ENCODE data around the gene TMEM181. TPM values are rescaled to one million over a fixed set of nuclear protein-coding genes. Genes with fewer than 3 reads are reported as not detected.
A peak's percentile ranks its signal among the peaks of the same experiment; 100 is the strongest.

The TMEM181 gene
- total and polyA plus RNA-seq, 2 experiments from 2014 or later = 11.9 to 25.2 TPM

DNA sequence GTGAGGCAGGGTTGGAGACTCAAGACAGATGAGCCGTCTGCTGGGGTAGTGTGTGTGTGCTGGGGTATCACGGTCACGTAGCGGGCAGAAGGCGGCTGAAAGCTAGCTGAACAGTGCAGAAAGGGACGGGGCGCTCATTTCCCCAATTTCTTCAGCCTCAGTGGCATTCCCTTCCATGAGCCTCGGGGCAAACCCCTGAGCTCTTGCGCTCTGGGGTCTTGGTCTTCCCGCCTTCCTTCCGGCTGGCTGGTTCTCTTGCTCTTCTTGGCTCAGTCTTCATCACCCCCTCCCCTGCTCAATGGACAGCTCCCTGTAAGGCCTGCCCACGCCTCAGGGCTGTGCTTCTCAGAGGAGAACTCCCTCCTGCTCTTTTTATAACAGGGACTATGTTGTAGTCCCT lies 15.5 kb upstream of the TMEM181 start:
- no peak overlapping the region for H3K4me3 ChIP-seq
- H3K79me2 ChIP-seq (replicated peaks; ENCODE audit: insufficient read depth) = 0 out of 2 replicates have a peak, but pooled peaks cover 6% of the 10 kb centered on the region
- peaks cover 7% of the 10 kb centered on the region; the same call in 1 of the 2 replicates for H3K4me1 ChIP-seq (ENCODE audit: insufficient read depth)
- H3F3A ChIP-seq (replicated peaks; ENCODE audit: low read depth) = peaks cover 4% of the 10 kb centered on the region; the same call in 1 of the 2 replicates
- Mint-ChIP-seq H3K27me3 (ENCODE audit: insufficient read depth, low read depth, poor library complexity) (peaks cover 4% of the 10 kb centered on the region), H3K4me1 (peaks cover 14% of the 10 kb centered on the region), H3K4me3 (no peak overlapping the region; the same call in 2 of the 3 replicates), H3K9me3 (no peaks in the 10 kb centered on the region; the same call in 2 of the 3 replicates), H3K27ac (peak overlapping the region; percentile 52; the same call in 1 of the 2 replicates), H3K36me3 (ENCODE audit: low read depth) (peaks cover 2% of the 10 kb centered on the region; the same call in 1 of the 3 replicates)
- no peaks in the 10 kb centered on the region for H3K36me3 ChIP-seq (ENCODE audit: insufficient read depth)
- H4K20me1 ChIP-seq (replicated peaks; ENCODE audit: insufficient read depth) = no peaks in the 10 kb centered on the region
- TF ChIP-seq, protein P1, sequence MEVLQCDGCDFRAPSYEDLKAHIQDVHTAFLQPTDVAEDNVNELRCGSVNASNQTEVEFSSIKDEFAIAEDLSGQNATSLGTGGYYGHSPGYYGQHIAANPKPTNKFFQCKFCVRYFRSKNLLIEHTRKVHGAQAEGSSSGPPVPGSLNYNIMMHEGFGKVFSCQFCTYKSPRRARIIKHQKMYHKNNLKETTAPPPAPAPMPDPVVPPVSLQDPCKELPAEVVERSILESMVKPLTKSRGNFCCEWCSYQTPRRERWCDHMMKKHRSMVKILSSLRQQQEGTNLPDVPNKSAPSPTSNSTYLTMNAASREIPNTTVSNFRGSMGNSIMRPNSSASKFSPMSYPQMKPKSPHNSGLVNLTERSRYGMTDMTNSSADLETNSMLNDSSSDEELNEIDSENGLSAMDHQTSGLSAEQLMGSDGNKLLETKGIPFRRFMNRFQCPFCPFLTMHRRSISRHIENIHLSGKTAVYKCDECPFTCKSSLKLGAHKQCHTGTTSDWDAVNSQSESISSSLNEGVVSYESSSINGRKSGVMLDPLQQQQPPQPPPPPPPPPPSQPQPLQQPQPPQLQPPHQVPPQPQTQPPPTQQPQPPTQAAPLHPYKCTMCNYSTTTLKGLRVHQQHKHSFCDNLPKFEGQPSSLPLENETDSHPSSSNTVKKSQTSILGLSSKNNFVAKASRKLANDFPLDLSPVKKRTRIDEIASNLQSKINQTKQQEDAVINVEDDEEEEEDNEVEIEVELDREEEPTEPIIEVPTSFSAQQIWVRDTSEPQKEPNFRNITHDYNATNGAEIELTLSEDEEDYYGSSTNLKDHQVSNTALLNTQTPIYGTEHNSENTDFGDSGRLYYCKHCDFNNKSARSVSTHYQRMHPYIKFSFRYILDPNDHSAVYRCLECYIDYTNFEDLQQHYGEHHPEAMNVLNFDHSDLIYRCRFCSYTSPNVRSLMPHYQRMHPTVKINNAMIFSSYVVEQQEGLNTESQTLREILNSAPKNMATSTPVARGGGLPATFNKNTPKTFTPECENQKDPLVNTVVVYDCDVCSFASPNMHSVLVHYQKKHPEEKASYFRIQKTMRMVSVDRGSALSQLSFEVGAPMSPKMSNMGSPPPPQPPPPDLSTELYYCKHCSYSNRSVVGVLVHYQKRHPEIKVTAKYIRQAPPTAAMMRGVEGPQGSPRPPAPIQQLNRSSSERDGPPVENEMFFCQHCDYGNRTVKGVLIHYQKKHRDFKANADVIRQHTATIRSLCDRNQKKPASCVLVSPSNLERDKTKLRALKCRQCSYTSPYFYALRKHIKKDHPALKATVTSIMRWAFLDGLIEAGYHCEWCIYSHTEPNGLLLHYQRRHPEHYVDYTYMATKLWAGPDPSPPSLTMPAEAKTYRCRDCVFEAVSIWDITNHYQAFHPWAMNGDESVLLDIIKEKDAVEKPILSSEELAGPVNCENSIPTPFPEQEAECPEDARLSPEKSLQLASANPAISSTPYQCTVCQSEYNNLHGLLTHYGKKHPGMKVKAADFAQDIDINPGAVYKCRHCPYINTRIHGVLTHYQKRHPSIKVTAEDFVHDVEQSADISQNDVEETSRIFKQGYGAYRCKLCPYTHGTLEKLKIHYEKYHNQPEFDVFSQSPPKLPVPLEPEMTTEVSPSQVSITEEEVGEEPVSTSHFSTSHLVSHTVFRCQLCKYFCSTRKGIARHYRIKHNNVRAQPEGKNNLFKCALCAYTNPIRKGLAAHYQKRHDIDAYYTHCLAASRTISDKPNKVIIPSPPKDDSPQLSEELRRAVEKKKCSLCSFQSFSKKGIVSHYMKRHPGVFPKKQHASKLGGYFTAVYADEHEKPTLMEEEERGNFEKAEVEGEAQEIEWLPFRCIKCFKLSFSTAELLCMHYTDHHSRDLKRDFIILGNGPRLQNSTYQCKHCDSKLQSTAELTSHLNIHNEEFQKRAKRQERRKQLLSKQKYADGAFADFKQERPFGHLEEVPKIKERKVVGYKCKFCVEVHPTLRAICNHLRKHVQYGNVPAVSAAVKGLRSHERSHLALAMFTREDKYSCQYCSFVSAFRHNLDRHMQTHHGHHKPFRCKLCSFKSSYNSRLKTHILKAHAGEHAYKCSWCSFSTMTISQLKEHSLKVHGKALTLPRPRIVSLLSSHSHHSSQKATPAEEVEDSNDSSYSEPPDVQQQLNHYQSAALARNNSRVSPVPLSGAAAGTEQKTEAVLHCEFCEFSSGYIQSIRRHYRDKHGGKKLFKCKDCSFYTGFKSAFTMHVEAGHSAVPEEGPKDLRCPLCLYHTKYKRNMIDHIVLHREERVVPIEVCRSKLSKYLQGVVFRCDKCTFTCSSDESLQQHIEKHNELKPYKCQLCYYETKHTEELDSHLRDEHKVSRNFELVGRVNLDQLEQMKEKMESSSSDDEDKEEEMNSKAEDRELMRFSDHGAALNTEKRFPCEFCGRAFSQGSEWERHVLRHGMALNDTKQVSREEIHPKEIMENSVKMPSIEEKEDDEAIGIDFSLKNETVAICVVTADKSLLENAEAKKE (CRISPR knock-in tag; IDR thresholded peaks at IDR 0.05) = no peak
- TF ChIP-seq REST (IDR thresholded peaks at IDR 0.05; ENCODE audit: unreplicated experiment) (peak; percentile 49), CREB1 (CRISPR knock-in tag; IDR thresholded peaks at IDR 0.05; ENCODE audit: low read depth) (no peak), EZH2 (IDR thresholded peaks at IDR 0.05; ENCODE audit: low read depth, unreplicated experiment) (no peak)
- no peak for DNase-seq (ENCODE audit: low spot score)
- no peaks in the 10 kb centered on the region for H3K27me3 ChIP-seq (ENCODE audit: insufficient read depth)
- no peak overlapping the region for H2AFZ ChIP-seq
- no peak overlapping the region for H3K27ac ChIP-seq (ENCODE audit: low read depth)
- peak; percentile 47 for ATAC-seq
- H3K4me2 ChIP-seq = no peak overlapping the region
- no peaks in the 10 kb centered on the region for H3K9me2 ChIP-seq (ENCODE audit: insufficient read depth)

Measured in GM23338 (cell line).